ENCODE data around the gene CD163L1.
"Not testable (repeated sequence)": the region's sequence is repeated elsewhere in the genome, so short reads cannot be mapped to it uniquely, and the experiment has no call there.

Gene CD163L1

GRCh38 chr12:7439579-7440505 is 4.1 kb downstream of the CD163L1 start:
- TF ChIP-seq POLR2A (IDR thresholded peaks at IDR 0.05; ENCODE audit: low read length) (no peak), GATA1 (IDR thresholded peaks at IDR 0.05; ENCODE audit: low read depth, low read length) (no peak)
- peak; percentile 72 to 76 for DNase-seq

GRCh38 chr12:7438291-7438995 is 5.5 kb downstream of the CD163L1 start:
- DNase-seq, result peak; percentile 7 to 21

GRCh38 chr12:7437494-7437893 is 6.5 kb downstream of the CD163L1 start:
- DNase-seq, result not testable (repeated sequence)

GRCh38 chr12:7434670-7435069 is 9.3 kb downstream of the CD163L1 start:
- TF ChIP-seq POLR2A (IDR thresholded peaks at IDR 0.05; ENCODE audit: low read length), result no peak
- no peak for TF ChIP-seq GATA1 (IDR thresholded peaks at IDR 0.05; ENCODE audit: low read depth, low read length)

GRCh38 chr12:7433276-7433822 is 10.6 kb downstream of the CD163L1 start:
- DNase-seq, result no peak
- TF ChIP-seq GATA1 (IDR thresholded peaks at IDR 0.05; ENCODE audit: low read depth, low read length) (no peak), POLR2A (IDR thresholded peaks at IDR 0.05; ENCODE audit: low read length) (no peak)

More at GRCh38 chr12:7434670-7435069, 9.3 kb downstream of the CD163L1 start:
- no peak for DNase-seq

- TF ChIP-seq POLR2A (IDR thresholded peaks at IDR 0.05; ENCODE audit: low read length) (no peak), GATA1 (IDR thresholded peaks at IDR 0.05; ENCODE audit: low read depth, low read length) (no peak)
- DNase-seq, result no peak
Observed at GRCh38 chr12:7431993-7432685, 11.8 kb downstream of the CD163L1 start.

GRCh38 chr12:7411343-7411742 is 32.6 kb downstream of the CD163L1 start:
- no peak for TF ChIP-seq GATA1 (IDR thresholded peaks at IDR 0.05; ENCODE audit: low read depth, low read length)
- TF ChIP-seq POLR2A (IDR thresholded peaks at IDR 0.05; ENCODE audit: low read length), result no peak
- no peak for DNase-seq

GRCh38 chr12:7404275-7404674 is 39.7 kb downstream of the CD163L1 start:
- DNase-seq, result no peak
- no peak for TF ChIP-seq POLR2A (IDR thresholded peaks at IDR 0.05; ENCODE audit: low read length)
- no peak for TF ChIP-seq GATA1 (IDR thresholded peaks at IDR 0.05; ENCODE audit: low read depth, low read length)

GRCh38 chr12:7403466-7403865 is 40.5 kb downstream of the CD163L1 start:
- DNase-seq, result no peak

GRCh38 chr12:7399089-7399488 is 44.9 kb downstream of the CD163L1 start:
- DNase-seq, result no peak
- no peak for TF ChIP-seq POLR2A (IDR thresholded peaks at IDR 0.05; ENCODE audit: low read length)
- no peak for TF ChIP-seq GATA1 (IDR thresholded peaks at IDR 0.05; ENCODE audit: low read depth, low read length)

More at GRCh38 chr12:7403466-7403865, 40.5 kb downstream of the CD163L1 start:
- TF ChIP-seq POLR2A (IDR thresholded peaks at IDR 0.05; ENCODE audit: low read length) (no peak), GATA1 (IDR thresholded peaks at IDR 0.05; ENCODE audit: low read depth, low read length) (no peak)

GRCh38 chr12:7396418-7396817 is 47.5 kb downstream of the CD163L1 start:
- no peak for DNase-seq
- TF ChIP-seq GATA1 (IDR thresholded peaks at IDR 0.05; ENCODE audit: low read depth, low read length), result no peak
- no peak for TF ChIP-seq POLR2A (IDR thresholded peaks at IDR 0.05; ENCODE audit: low read length)

- TF ChIP-seq GATA1 (IDR thresholded peaks at IDR 0.05; ENCODE audit: low read depth, low read length) (no peak), POLR2A (IDR thresholded peaks at IDR 0.05; ENCODE audit: low read length) (no peak)
- no peak for DNase-seq
Observed at GRCh38 chr12:7395950-7396349, 48.0 kb downstream of the CD163L1 start.

GRCh38 chr12:7387289-7387688 is 56.7 kb downstream of the CD163L1 start:
- TF ChIP-seq POLR2A (IDR thresholded peaks at IDR 0.05; ENCODE audit: low read length) (no peak), GATA1 (IDR thresholded peaks at IDR 0.05; ENCODE audit: low read depth, low read length) (no peak)
- peak; percentile 11 to 47 for DNase-seq

GRCh38 chr12:7383157-7383556 is 60.8 kb downstream of the CD163L1 start:
- DNase-seq, result no peak
- TF ChIP-seq POLR2A (IDR thresholded peaks at IDR 0.05; ENCODE audit: low read length) (no peak), GATA1 (IDR thresholded peaks at IDR 0.05; ENCODE audit: low read depth, low read length) (no peak)

All from erythroblast (primary cell).